Muscle of leg (tissue), 16 donors: Measurements from ENCODE around the gene CRP. TPM values are rescaled to one million over a fixed set of nuclear protein-coding genes. Genes with fewer than 3 reads are reported as not detected.

Source experiments
- DNase-seq: peaks from one replicate; pipeline ENCODE4 v3.0.0; 2013
- H3K27ac ChIP-seq: one replicate; pipeline ENCODE4 v1.5.1; 2013; ENCODE audit warnings: mild to moderate bottlenecking, low read length, control low read depth
- H3K27me3 ChIP-seq: one replicate; pipeline ENCODE4 v1.6.1; 2013; ENCODE audit warnings: low read length; ENCODE audit not compliant: control insufficient read depth, insufficient read depth
- H3K36me3 ChIP-seq: one replicate; pipeline ENCODE4 v1.6.1; 2013; ENCODE audit warnings: low read length; ENCODE audit not compliant: control insufficient read depth, insufficient read depth
- H3K4me1 ChIP-seq: one replicate; pipeline ENCODE4 v1.6.1; 2013; ENCODE audit warnings: low read length; ENCODE audit not compliant: control insufficient read depth, insufficient read depth
- H3K4me3 ChIP-seq: one replicate; pipeline ENCODE4 v1.5.1; 2013; ENCODE audit warnings: low read length, control low read depth
- H3K9me3 ChIP-seq: replicated peaks from 2 replicates; pipeline ENCODE4 v1.6.1; 2013; ENCODE audit warnings: low read depth, low read length; ENCODE audit not compliant: control insufficient read depth
- WGBS: methylation state at CpG from one replicate; pipeline ENCODE4 v1.1.5; 2013; ENCODE audit warnings: missing lambda C conversion rate; ENCODE audit not compliant: insufficient coverage; 5-methylcytosine and 5-hydroxymethylcytosine counted together
- long read RNA-seq, 11 donors: transcript quantifications; one replicate each; lab custom pipeline, GENCODE V29; 2026
- polyA plus RNA-seq, 8 donors: library from polyadenylated mRNA; unstranded; fragments of 120-200 nt; gene quantifications; one replicate each; pipeline versions ENCODE4 v1.2.1 to v1.2.3, GENCODE V29; 2013; ENCODE audit warnings: inconsistent platforms in 1 of 8, low replicate concordance in 1 of 8; ENCODE audit not compliant: insufficient read length in 8 of 8, insufficient read depth in 1 of 8
- total RNA-seq: library from RNA; stranded (reverse); fragments of 120-200 nt; gene quantifications from one replicate; pipeline ENCODE4 v1.2.4, GENCODE V29; 2013

CRP gene, protein sequence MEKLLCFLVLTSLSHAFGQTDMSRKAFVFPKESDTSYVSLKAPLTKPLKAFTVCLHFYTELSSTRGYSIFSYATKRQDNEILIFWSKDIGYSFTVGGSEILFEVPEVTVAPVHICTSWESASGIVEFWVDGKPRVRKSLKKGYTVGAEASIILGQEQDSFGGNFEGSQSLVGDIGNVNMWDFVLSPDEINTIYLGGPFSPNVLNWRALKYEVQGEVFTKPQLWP
- total RNA-seq (not detected), polyA plus RNA-seq (not detected)
- long read RNA-seq, donor 1: 0 reads
- long read RNA-seq, donor 2: 0 reads
- long read RNA-seq, donor 3: 0 reads
- long read RNA-seq, donor 4: 0 reads
- long read RNA-seq, donor 5: 0 reads
- long read RNA-seq, donor 6: 0 reads
- long read RNA-seq, donor 7: 0 reads
- long read RNA-seq, donor 8: 0 reads
- long read RNA-seq, donor 9: 0 reads
- long read RNA-seq, donor 10: 0 reads
- long read RNA-seq, donor 11: 0 reads

DNA sequence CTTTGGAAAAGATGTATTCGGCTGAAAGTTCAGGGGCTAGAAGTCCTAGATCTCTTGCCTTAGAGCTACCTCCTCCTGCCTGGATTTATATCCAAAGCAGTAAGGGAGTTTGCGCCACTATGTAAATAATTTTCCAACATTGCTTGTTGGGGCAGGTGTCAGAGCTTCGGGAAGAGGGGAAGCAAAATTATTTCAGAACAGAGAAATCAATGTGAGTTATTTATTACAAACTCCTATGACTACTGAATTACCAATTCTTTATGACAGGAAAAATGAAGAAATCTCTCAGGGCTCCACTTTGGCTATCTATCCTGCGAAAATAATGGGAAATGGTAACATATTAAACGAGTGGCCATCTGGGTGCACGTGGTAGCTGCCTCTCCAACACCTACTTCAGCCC, at the start of gene CRP:
Gene CRP (minus strand): TSS at position 61 of the 400 bp plus-strand sequence. CDS start 104 bp downstream, outside the sequence.
- no peak within 1 kb of the TSS for H3K4me3 ChIP-seq
- H3K27me3 ChIP-seq: no peaks in the 10 kb centered on the region
- no peak within 1 kb of the TSS for H3K27ac ChIP-seq
- no peaks in the 10 kb centered on the region for H3K4me1 ChIP-seq
- DNase-seq: no peak
- WGBS: 80% methylated on average over 1 of the region's 6 CpGs
- no peaks in the 10 kb centered on the region for H3K9me3 ChIP-seq
- no peaks in the 10 kb centered on the region for H3K36me3 ChIP-seq

DNA sequence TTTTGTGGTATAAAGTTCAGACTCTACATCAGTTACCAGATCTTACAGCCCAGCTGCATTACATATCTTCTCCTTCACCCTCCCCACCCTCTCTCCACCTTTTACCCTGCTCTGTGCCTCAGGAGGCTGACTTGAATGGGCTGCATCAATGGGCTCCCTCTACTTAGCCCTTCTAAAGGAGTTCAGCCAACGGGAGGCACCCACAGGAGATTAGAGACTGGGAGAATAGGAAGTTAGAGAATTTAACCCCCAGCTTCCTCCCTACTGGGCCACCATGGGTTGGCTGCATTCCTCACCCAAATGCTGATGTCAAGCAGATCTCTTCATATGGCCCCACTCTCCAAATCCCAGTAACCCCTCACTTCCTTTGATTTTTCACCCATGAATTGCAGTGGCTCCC, 49.3 kb upstream of the CRP start:
- DNase-seq: no peak
- Histone ChIP-seq H3K4me1 (no peaks in the 10 kb centered on the region), H3K36me3 (no peaks in the 10 kb centered on the region), H3K4me3 (no peak overlapping the region), H3K27ac (no peak overlapping the region), H3K9me3 (no peaks in the 10 kb centered on the region), H3K27me3 (no peaks in the 10 kb centered on the region)
- WGBS: no CpG with 5 or more reads among the region's 1 CpG

DNA sequence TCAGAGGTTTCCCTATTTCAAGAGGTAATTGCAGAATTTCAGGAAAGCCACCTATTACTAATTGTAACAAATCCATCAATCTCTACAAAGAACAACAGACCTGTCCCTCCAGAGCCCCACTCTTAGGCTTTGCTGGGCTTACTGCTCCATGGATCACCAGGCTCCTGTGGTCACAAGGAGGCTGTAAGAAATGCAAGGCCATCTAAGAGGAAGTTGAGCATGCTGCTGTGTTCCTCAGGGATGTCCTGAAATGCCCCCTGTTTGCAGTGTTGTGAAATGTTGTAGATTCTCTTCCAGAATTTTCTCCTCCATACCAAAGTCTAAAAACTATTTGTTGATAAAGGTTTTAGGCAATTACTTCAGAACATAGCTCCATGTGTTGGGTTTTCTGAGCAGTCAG, 42.0 kb upstream of the CRP start:
- no peaks in the 10 kb centered on the region for H3K27me3 ChIP-seq
- peak; percentile 34 for DNase-seq
- no peak overlapping the region for H3K27ac ChIP-seq
- no peaks in the 10 kb centered on the region for H3K4me1 ChIP-seq
- no peaks in the 10 kb centered on the region for H3K36me3 ChIP-seq
- no peak overlapping the region for H3K4me3 ChIP-seq
- H3K9me3 ChIP-seq: no peaks in the 10 kb centered on the region

DNA sequence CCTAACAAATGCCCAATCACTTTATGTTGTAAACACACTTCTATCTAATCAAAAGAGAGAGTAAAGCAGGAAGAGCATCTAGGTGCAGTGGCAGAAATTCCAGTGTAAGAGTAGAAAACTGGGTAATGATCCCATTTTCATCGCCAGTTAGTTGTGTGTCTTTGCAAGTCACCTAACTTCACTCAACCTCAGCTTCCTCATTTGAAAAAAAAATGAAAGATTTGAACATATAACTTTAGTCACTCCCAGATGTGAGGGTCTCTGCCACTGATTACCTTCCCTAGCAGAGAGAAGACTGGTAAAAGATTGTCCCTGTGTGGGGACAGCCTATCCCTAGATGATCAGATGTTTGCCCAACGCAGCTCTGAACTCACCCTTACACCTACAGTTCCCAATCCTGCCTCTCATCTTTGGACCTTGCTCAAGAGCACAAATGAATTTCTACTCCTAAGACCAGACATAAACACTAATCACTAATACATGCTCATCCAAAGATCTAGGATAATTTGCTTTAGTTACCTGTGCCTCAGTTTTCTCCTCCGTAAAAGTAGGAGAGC, 41.1 kb upstream of the CRP start:
- H3K4me3 ChIP-seq: no peak overlapping the region
- no peak for DNase-seq
- no peaks in the 10 kb centered on the region for H3K4me1 ChIP-seq
- H3K27me3 ChIP-seq: no peaks in the 10 kb centered on the region
- H3K36me3 ChIP-seq: no peaks in the 10 kb centered on the region
- H3K27ac ChIP-seq: no peak overlapping the region
- WGBS: no CpG with 5 or more reads among the region's 3 CpGs
- no peaks in the 10 kb centered on the region for H3K9me3 ChIP-seq

DNA sequence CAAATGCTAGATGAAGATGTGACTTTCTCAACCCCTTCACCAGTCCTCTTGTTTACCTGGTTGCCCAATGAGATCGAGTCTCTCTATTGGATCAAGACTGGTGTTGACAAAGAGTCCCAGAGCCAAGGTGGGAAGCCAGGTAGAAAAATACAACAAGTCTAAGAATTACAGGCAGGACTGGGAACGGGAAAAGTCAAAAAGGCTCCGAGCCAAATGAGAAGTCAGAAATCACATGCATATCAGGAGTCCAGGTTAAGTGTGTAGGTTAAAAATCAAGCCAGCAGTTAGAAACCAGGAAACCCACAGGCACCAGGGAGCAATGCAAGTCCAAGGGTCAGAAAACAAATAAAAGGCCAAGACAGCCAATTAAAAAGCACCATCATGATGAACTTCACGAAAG, 39.0 kb upstream of the CRP start:
- no peak for DNase-seq
- no peak overlapping the region for H3K27ac ChIP-seq
- no peaks in the 10 kb centered on the region for H3K9me3 ChIP-seq
- no peak overlapping the region for H3K4me3 ChIP-seq
- no peaks in the 10 kb centered on the region for H3K4me1 ChIP-seq
- H3K36me3 ChIP-seq: no peaks in the 10 kb centered on the region
- H3K27me3 ChIP-seq: no peaks in the 10 kb centered on the region
- 79% methylated on average over 2 of the region's 4 CpGs for WGBS

DNA sequence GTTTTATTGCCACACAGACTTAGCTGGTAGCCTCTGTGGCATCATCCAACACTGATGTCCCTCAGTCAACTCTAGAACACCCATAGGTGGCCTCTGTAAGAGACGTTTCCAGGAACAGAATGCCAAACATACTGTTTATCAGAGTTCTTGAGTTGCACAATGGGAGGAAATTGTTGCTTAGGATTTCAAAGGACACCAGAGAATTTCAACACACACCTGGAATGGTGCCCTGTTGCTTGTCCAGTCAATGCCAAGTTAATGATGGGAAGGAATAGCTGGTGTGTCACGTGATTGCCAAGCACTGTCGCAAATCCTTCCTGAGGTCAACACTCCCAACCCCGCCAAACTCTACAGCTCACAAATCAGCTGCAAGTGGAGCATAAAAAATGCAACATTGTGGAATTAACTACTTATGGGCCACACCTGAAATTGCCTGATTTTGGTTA, 37.8 kb upstream of the CRP start:
- no CpG with 5 or more reads among the region's 4 CpGs for WGBS
- no peak overlapping the region for H3K27ac ChIP-seq
- no peaks in the 10 kb centered on the region for H3K9me3 ChIP-seq

DNA sequence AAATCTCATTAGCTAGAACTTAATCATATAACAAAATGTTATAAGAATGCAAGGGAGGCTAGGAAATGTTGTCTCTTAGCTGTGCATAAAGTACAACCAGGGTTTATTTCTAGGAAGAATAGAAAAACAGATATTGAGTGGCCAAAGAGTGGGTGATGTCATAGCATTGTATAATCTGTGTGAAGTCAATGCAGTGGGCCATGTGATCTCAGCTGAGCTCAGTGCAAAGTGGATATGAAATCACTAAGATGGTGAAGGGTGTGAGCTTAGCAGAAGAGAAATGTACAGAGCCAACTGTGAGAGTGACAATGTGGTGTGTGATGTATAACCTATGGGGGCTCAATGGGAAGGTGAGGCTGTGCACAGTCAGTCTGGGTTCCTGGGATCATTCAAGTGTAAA, 36.6 kb upstream of the CRP start:
- H3K27ac ChIP-seq: no peak overlapping the region
- H3K4me3 ChIP-seq: no peak overlapping the region
- H3K36me3 ChIP-seq: no peaks in the 10 kb centered on the region
- H3K4me1 ChIP-seq: no peaks in the 10 kb centered on the region
- DNase-seq: no peak
- H3K27me3 ChIP-seq: no peaks in the 10 kb centered on the region
- no peaks in the 10 kb centered on the region for H3K9me3 ChIP-seq

More for the DNA sequence above, 37.8 kb upstream of the CRP start:
- H3K4me3 ChIP-seq: no peak overlapping the region
- H3K36me3 ChIP-seq: no peaks in the 10 kb centered on the region
- H3K4me1 ChIP-seq: no peaks in the 10 kb centered on the region
- H3K27me3 ChIP-seq: no peaks in the 10 kb centered on the region
- DNase-seq: peak; percentile 27

DNA sequence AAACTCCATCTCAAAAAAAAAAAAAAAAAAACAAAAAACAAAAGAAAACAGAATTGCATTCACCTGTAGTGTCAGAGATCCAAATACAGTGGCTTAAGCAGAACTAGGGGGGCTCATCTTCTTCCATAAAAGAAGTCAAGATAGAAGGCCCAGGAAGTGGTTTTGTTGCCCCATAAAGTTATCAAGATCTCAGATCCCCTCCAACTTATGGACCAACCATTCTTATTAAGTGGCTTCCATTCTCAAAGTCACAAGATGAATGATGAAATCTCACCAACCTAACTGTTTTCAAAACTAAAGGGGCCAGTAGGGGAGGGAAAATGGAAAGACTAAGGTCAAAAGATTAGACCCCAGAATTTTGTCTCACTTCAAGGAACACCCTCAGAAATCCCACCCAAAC, 36.2 kb upstream of the CRP start:
- DNase-seq: no peak
- no peak overlapping the region for H3K27ac ChIP-seq
- no peak overlapping the region for H3K4me3 ChIP-seq
- no peaks in the 10 kb centered on the region for H3K27me3 ChIP-seq
- no peaks in the 10 kb centered on the region for H3K4me1 ChIP-seq
- no peaks in the 10 kb centered on the region for H3K36me3 ChIP-seq
- no peaks in the 10 kb centered on the region for H3K9me3 ChIP-seq

DNA sequence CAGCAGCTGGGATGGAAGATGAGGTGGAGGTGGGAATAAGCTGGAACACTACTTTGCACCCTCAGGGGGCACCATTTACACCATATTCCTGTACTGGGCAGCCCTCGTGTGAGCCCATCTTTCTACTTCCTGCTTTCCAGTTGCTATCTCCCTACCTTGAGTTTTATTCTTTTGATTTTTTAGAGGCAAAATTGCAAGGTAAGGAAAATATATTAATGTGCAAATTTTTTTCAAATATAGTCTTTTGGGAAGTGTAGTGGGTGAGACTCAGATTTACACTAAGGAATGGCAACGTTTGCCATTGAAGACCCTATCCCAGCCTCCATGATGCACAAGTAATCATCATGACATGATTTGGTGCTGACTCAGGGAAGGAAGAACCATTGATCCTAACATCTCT, 35.2 kb upstream of the CRP start:
- H3K9me3 ChIP-seq: no peaks in the 10 kb centered on the region
- H3K36me3 ChIP-seq: no peaks in the 10 kb centered on the region
- H3K4me3 ChIP-seq: no peak overlapping the region
- no peaks in the 10 kb centered on the region for H3K4me1 ChIP-seq
- no peak overlapping the region for H3K27ac ChIP-seq
- DNase-seq: no peak
- H3K27me3 ChIP-seq: no peaks in the 10 kb centered on the region
- WGBS: no CpG with 5 or more reads among the region's 2 CpGs

DNA sequence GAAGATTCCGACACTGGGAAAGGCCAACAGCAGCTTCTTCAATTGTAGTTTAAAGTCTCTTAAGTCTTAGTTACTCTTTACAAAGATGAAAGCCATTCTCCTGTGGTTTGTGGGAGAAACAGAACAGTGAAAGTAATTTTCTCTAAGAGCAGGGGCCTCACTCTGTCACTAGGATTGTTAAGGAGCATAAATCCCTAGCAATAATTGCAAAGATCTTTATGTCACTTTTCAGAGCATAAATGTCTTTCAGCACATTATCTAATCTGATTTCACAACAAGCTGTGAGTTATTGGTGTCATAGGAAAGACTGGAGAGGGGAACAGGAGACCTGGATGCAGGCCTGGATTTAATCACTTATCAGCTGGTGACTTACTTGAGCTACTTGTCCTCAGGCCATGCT, 34.0 kb upstream of the CRP start:
- H3K4me1 ChIP-seq: no peaks in the 10 kb centered on the region
- H3K27me3 ChIP-seq: no peaks in the 10 kb centered on the region
- H3K4me3 ChIP-seq: no peak overlapping the region
- no peaks in the 10 kb centered on the region for H3K9me3 ChIP-seq
- H3K27ac ChIP-seq: no peak overlapping the region
- no peaks in the 10 kb centered on the region for H3K36me3 ChIP-seq
- no CpG with 5 or more reads among the region's 1 CpG for WGBS
- no peak for DNase-seq
